Fibroblast of skin of left quadriceps (primary cell): Measurements from ENCODE around the gene GBX2.

Experiments used
- DNase-seq, 2 experiments: peaks; one replicate each; pipeline ENCODE4 v3.0.0-alpha.2; 2013; ENCODE audit warnings: low read depth in 2 of 2

Gene GBX2

DNA sequence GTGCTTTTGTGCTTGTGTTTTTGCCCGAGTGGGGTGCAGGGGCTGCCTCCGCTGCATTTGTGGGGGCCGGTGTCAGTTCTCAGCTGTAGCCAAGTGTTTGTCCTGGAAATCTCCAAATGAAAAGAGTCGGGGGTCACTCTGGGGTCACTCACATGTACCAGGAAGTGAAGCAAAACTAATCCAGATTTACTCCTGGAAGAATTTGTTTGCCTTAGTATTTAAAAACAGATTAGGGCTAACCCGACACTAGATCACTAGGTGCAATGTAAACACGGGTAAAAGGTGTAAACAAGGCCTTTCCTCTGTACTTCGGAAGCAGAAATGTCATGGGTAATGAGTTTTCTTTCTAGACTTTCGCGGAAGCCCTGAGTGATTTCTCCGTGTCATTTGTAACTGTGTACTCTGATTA lies 50.3 kb downstream of the GBX2 start:
- DNase-seq = no peak

DNA sequence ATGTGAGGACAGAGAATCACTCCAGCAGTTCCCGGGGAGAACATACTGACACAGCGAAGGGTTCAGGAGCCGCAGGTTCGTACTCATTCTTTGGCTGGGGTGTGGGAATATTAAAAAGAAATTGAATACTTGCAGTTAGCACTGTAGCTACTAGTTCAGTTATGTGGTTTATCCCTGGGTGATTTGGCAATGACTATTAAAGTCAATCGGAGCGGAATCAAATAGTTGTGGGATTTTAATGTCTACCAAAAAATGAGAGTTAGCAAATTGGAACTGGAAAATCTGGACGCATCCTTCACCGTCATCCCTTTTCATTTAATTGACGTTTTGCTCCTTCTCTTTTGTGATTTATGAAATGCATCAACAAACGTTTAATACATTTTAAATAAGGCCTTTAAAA lies 50.8 kb downstream of the GBX2 start:
- DNase-seq = peak; percentile 38 to 47
